A549 treated with Hydrocortisone at 1 μM for 4 hours (cell line): ENCODE data around the gene URB1. TPM values are rescaled to one million over a fixed set of nuclear protein-coding genes. Genes with fewer than 3 reads are reported as not detected.

Experiments used
- total RNA-seq: library from RNA; stranded (reverse); fragments of 200-300 nt; extraction: Qiagen RNA extraction; gene quantifications from 5 replicates; pipeline ENCODE4 v1.2.3, GENCODE V29; 2022

URB1 gene
- total RNA-seq, result 10.4 to 14.9 TPM (median 13.2 TPM) in 5 replicates

GRCh38 chr21:32392880-32393676 lies at the start of gene URB1:
Gene URB1, minus strand, starts transcription at chr21:32393012. Its CDS starts 102 bp downstream, at chr21:32392910.

GRCh38 chr21:32412162-32413014 lies 19.6 kb upstream of the URB1 start, which contains the start of gene EVA1C:
Gene EVA1C, plus strand, starts transcription at chr21:32412706. Its CDS starts 148 bp downstream, at chr21:32412854.

GRCh38 chr21:32298658-32299081 lies 94.1 kb downstream of the URB1 start, which contains the start of gene MRAP:
Gene MRAP, plus strand, starts transcription at chr21:32298855. Its CDS starts 117 bp downstream, at chr21:32298972.

GRCh38 chr21:32278518-32279376 lies 114.1 kb downstream of the URB1 start, which contains the start of gene MIS18A:
Gene MIS18A, minus strand, starts transcription at chr21:32279049. Its CDS starts 35 bp downstream, at chr21:32279014.

Other genes with a start within 250 kb of the URB1 start
- gene MIS18A, start 114.0 kb downstream of the URB1 start, total RNA-seq, result 13.3 to 16.0 TPM (median 14.3 TPM) in 5 replicates
- not detected in 5 replicates for gene MRAP, start 94.2 kb downstream of the URB1 start, total RNA-seq
- 45.0 to 61.1 TPM (median 53.3 TPM) in 5 replicates for gene EVA1C, start 19.7 kb upstream of the URB1 start, total RNA-seq
- 0.47 to 1.2 TPM (median 0.86 TPM) in 5 replicates for gene TCP10L, start 192.5 kb upstream of the URB1 start, total RNA-seq
- 23.1 to 33.2 TPM (median 31.1 TPM) in 5 replicates for gene CFAP298, start 219.4 kb upstream of the URB1 start, total RNA-seq